ENCODE results near the gene UPP1. TPM values are rescaled to one million over a fixed set of nuclear protein-coding genes. Genes with fewer than 3 reads are reported as not detected.

The UPP1 gene
- total RNA-seq, 4 donors from 2014 or later, result 7.1 to 26.8 (median 10.6) TPM

- intact Hi-C loops (cut with DNase I), result no loop called here
- H3K4me1 ChIP-seq, result peaks cover 11 to 32% (median 19%) of the 10 kb centered on the region in 4 donors
- H3K27me3 ChIP-seq, result no peaks in the 10 kb centered on the region
- 71% methylated on average over 9 of the region's 9 CpGs for WGBS
- H3K4me3 ChIP-seq, result no peak overlapping the region
- H3K27ac ChIP-seq (replicated peaks in 1 of 4), result peak overlapping the region in 3 of 4 donors; percentile 3 to 46 (median 44)
- no peaks in the 10 kb centered on the region for H3K9me3 ChIP-seq
- no peaks in the 10 kb centered on the region for H3K36me3 ChIP-seq
- DNase-seq (ENCODE audit: extremely low spot score), result no peak
- TF ChIP-seq POLR2AphosphoS5 (IDR thresholded peaks at IDR 0.05) (peak; percentile 54 to 61), EP300 (IDR thresholded peaks at IDR 0.05) (no peak)
Measured at GRCh38 chr7:48084727-48085432, 4.2 kb upstream of the UPP1 start.

- 95% methylated on average over 1 of the region's 1 CpG for WGBS
- H3K36me3 ChIP-seq, result no peaks in the 10 kb centered on the region
- intact Hi-C loops (cut with DNase I), result no loop called here
- no peaks in the 10 kb centered on the region for H3K27me3 ChIP-seq
- no peak overlapping the region for H3K4me3 ChIP-seq
- DNase-seq (ENCODE audit: extremely low spot score), result no peak
- peaks cover 16 to 38% (median 24%) of the 10 kb centered on the region in 4 donors for H3K4me1 ChIP-seq
- peak overlapping the region in 3 of 4 donors; percentile 3 to 46 (median 44) for H3K27ac ChIP-seq (replicated peaks in 1 of 4)
- no peaks in the 10 kb centered on the region for H3K9me3 ChIP-seq
- TF ChIP-seq CTCF (IDR thresholded peaks at IDR 0.05), result no peak
- TF ChIP-seq POLR2A (IDR thresholded peaks at IDR 0.05; ENCODE audit: low read depth), result no peak
Measured at GRCh38 chr7:48085433-48085791, 3.7 kb upstream of the UPP1 start.

- no peak for DNase-seq (ENCODE audit: extremely low spot score)
- H3K27ac ChIP-seq (replicated peaks in 1 of 4), result peak overlapping the region in 1 of 4 donors; percentile 44
- no peak for TF ChIP-seq EP300 (IDR thresholded peaks at IDR 0.05)
- TF ChIP-seq CTCF (IDR thresholded peaks at IDR 0.05), result no peak
- intact Hi-C loops (cut with DNase I), result no loop called here
- H3K9me3 ChIP-seq, result no peaks in the 10 kb centered on the region
- 92% methylated on average over 1 of the region's 1 CpG for WGBS
- H3K4me1 ChIP-seq, result peaks cover 21 to 41% (median 27%) of the 10 kb centered on the region in 4 donors
- no peaks in the 10 kb centered on the region for H3K27me3 ChIP-seq
- no peak overlapping the region for H3K4me3 ChIP-seq
- H3K36me3 ChIP-seq, result peaks cover 0 to under 1% (median 0%) of the 10 kb centered on the region in 4 donors
Measured at GRCh38 chr7:48085942-48086341, 3.1 kb upstream of the UPP1 start.

- Histone ChIP-seq H3K4me3 (no peak overlapping the region), H3K27ac (replicated peaks in 1 of 4) (peak overlapping the region; percentile 85 to 90 (median 86)), H3K4me1 (peaks cover 21 to 46% (median 27%) of the 10 kb centered on the region in 4 donors), H3K36me3 (peaks cover 0 to 14% (median 10%) of the 10 kb centered on the region in 4 donors), H3K27me3 (no peaks in the 10 kb centered on the region), H3K9me3 (no peaks in the 10 kb centered on the region)
- intact Hi-C loops (cut with DNase I), result no loop called here
- TF ChIP-seq EP300 (IDR thresholded peaks at IDR 0.05) (no peak), CTCF (IDR thresholded peaks at IDR 0.05) (no peak), POLR2A (IDR thresholded peaks at IDR 0.05; ENCODE audit: low read depth) (no peak), POLR2AphosphoS5 (IDR thresholded peaks at IDR 0.05) (no peak)
- DNase-seq (ENCODE audit: extremely low spot score), result peak; percentile 37
- WGBS, result 92% methylated on average over 7 of the region's 7 CpGs
Measured at GRCh38 chr7:48087349-48087748, 1.7 kb upstream of the UPP1 start.

- Histone ChIP-seq H3K4me1 (peaks cover 21 to 43% (median 27%) of the 10 kb centered on the region in 4 donors), H3K36me3 (peaks cover 0 to 27% (median 22%) of the 10 kb centered on the region in 4 donors), H3K9me3 (no peaks in the 10 kb centered on the region), H3K27ac (replicated peaks in 1 of 4) (peak overlapping the region; percentile 85 to 90 (median 86)), H3K27me3 (no peaks in the 10 kb centered on the region), H3K4me3 (peak overlapping the region; percentile 71 to 94 (median 90))
- peak; percentile 96 for DNase-seq (ENCODE audit: extremely low spot score)
- intact Hi-C loops (cut with DNase I), result no loop called here
- 1% methylated on average over 14 of the region's 25 CpGs for WGBS
- TF ChIP-seq POLR2A (IDR thresholded peaks at IDR 0.05; ENCODE audit: low read depth), result no peak
- TF ChIP-seq POLR2AphosphoS5 (IDR thresholded peaks at IDR 0.05), result peak in 1 of 2 donors; percentile 7
Measured at GRCh38 chr7:48088559-48089045, 463 bp upstream of the UPP1 start.
